Progenitor cell of endocrine pancreas (in vitro differentiated cells): ENCODE measurements around the gene CBL. TPM values are rescaled to one million over a fixed set of nuclear protein-coding genes. Genes with fewer than 3 reads are reported as not detected.
A peak's percentile ranks its signal among the peaks of the same experiment; 100 is the strongest.
"Not testable (repeated sequence)": the region's sequence is repeated elsewhere in the genome, so short reads cannot be mapped to it uniquely, and the experiment has no call there.

Experiments used
- DNase-seq: peaks from one replicate; pipeline ENCODE4 v3.0.0; 2021; ENCODE audit warnings: low spot score; ENCODE audit not compliant: unreplicated experiment
- H3K27ac Mint-ChIP-seq: 2 replicates; pipeline ENCODE4 v1.8.0; 2021; ENCODE audit warnings: mild to moderate bottlenecking, moderate library complexity, mixed read lengths
- H3K27me3 Mint-ChIP-seq: 2 replicates; pipeline ENCODE4 v1.8.0; 2021; ENCODE audit warnings: mixed read lengths
- H3K36me3 Mint-ChIP-seq: 2 replicates; pipeline ENCODE4 v1.8.0; 2022; ENCODE audit warnings: mixed read lengths; ENCODE audit not compliant: insufficient read depth
- H3K4me1 Mint-ChIP-seq: 2 replicates; pipeline ENCODE4 v1.8.0; 2021; ENCODE audit warnings: low read depth, mixed read lengths
- H3K4me3 Mint-ChIP-seq: 2 replicates; pipeline ENCODE4 v1.8.0; 2021; ENCODE audit warnings: low read depth, mild to moderate bottlenecking, moderate library complexity, mixed read lengths
- H3K9me3 Mint-ChIP-seq: 2 replicates; pipeline ENCODE4 v1.8.0; 2021; ENCODE audit warnings: low read depth, mixed read lengths
- total RNA-seq: library from RNA; stranded (reverse); gene quantifications from 2 replicates; pipeline ENCODE4 v1.2.1, GENCODE V29; 2021
- TF ChIP-seq, protein P1 (sequence below): fragments of 200-600 bp; sonication (generic); IDR thresholded peaks from one replicate; pipeline ENCODE4 v1.5.0; 2021; ENCODE audit warnings: antibody characterized with exemption, mild to moderate bottlenecking; ENCODE audit not compliant: unreplicated experiment

CBL gene
- total RNA-seq, 1 donor from 2014 or later = 26.4 TPM

DNA sequence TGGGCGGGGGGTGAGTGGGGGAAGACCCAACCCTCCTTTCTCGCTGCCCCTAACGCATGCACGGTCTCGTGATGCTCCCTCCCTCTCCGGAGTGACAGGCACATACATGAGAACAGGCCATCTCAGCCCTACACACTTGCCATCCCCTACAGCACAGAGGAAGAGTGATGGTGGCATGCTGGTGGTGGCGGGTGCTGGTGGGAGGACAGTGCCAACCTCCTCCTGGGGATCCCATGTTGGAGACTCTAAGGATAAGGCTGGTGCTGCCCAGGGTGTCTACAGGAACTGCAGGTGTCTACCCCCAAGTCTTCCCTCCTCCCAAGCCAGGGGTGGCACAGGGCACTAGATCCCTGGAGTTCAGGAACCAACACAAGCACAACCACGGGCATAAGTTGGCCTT lies 44.3 kb upstream of the CBL start:
- DNase-seq = no peak
- H3K27ac Mint-ChIP-seq = no peak overlapping the region
- H3K27me3 Mint-ChIP-seq = peaks cover 8% of the 10 kb centered on the region
- no peak overlapping the region for H3K4me3 Mint-ChIP-seq
- H3K4me1 Mint-ChIP-seq = no peaks in the 10 kb centered on the region
- TF ChIP-seq, protein P1, sequence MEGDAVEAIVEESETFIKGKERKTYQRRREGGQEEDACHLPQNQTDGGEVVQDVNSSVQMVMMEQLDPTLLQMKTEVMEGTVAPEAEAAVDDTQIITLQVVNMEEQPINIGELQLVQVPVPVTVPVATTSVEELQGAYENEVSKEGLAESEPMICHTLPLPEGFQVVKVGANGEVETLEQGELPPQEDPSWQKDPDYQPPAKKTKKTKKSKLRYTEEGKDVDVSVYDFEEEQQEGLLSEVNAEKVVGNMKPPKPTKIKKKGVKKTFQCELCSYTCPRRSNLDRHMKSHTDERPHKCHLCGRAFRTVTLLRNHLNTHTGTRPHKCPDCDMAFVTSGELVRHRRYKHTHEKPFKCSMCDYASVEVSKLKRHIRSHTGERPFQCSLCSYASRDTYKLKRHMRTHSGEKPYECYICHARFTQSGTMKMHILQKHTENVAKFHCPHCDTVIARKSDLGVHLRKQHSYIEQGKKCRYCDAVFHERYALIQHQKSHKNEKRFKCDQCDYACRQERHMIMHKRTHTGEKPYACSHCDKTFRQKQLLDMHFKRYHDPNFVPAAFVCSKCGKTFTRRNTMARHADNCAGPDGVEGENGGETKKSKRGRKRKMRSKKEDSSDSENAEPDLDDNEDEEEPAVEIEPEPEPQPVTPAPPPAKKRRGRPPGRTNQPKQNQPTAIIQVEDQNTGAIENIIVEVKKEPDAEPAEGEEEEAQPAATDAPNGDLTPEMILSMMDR = no peak
- no peaks in the 10 kb centered on the region for H3K36me3 Mint-ChIP-seq
- H3K9me3 Mint-ChIP-seq = no peaks in the 10 kb centered on the region

DNA sequence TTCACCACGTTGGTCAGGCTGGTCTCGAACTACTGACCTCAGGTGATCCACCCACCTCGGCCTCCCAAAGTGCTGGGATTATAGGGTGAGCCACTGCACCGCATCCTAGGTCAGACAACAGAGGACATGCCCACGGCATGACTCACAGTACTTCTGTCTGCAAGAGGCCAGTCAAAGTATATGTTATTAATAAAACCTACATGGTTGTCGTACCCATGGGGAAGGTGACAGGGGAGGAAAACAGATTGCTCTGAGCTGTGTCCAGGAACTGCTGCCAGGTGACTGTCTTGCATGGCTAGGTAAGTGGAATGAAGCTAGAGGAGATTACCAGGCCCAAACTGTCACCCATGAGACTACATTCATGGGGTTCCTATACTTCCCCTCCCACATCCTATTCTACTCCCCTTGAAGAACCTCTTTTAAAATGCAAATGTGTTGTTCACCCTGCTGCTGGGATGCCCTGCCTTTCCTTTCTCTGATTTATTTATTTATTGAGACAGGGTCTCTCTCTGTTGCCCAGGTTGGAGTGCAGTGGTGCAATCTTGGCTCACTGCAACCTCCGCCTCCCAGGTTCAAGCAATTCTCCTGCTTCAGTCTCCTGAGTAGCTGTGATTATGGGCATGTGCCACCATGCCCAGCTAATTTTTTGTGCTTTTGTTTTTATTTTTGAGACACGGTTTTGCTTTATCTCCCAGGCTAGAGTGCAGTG lies 39.6 kb upstream of the CBL start:
- Mint-ChIP-seq H3K9me3 (no peaks in the 10 kb centered on the region), H3K27ac (no peak overlapping the region), H3K4me3 (no peak overlapping the region), H3K4me1 (peaks cover 3% of the 10 kb centered on the region), H3K27me3 (peaks cover 4% of the 10 kb centered on the region), H3K36me3 (no peaks in the 10 kb centered on the region)
- TF ChIP-seq, protein P1 = no peak
- DNase-seq = no peak

DNA sequence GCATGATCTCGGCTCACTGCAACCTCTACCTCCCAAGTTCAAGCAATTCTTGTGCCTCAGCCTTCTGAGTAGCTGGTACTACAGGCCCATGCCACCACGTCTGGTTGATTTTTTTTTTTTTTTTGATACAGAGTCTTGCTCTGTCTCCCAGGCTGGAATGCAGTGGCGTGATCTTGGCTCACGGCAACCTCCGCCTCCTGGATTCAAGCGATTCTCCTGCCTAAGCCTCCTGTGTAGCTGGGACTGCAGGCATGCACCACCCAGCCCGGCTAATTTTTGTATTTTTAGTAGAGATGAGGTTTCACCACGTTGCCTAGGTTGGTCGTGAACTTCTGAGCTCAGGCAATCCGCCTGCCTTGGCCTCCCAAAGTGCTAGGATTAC lies 39.1 kb upstream of the CBL start:
- not testable (repeated sequence) for DNase-seq, H3K27me3 Mint-ChIP-seq, H3K36me3 Mint-ChIP-seq, H3K27ac Mint-ChIP-seq, H3K4me3 Mint-ChIP-seq, H3K4me1 Mint-ChIP-seq, H3K9me3 Mint-ChIP-seq

DNA sequence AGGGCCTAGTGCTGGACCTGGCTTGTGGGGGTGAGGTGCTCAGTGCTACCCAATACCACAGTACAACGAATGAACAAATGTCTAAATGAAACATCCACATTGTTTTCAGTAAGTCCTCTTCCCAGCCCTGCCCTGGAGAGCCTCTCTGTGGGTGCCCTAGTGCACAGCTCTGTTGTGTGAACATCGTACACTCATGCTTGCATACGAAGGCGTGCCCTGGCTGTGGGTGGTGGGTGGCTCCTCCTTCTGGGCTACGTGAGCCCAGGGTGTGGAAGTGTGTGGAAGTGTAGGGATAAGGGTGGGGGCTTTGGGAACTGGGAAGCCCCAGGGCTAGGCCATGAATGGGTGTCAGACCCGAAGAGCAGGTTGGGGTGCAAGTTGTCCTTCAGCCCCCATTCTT lies 38.2 kb upstream of the CBL start:
- H3K36me3 Mint-ChIP-seq = no peaks in the 10 kb centered on the region
- TF ChIP-seq, protein P1 = no peak
- H3K9me3 Mint-ChIP-seq = no peaks in the 10 kb centered on the region
- no peaks in the 10 kb centered on the region for H3K27me3 Mint-ChIP-seq
- H3K27ac Mint-ChIP-seq = peak overlapping the region; percentile 84
- no peak for DNase-seq
- peaks cover 3% of the 10 kb centered on the region for H3K4me1 Mint-ChIP-seq
- H3K4me3 Mint-ChIP-seq = peak overlapping the region; percentile 61

DNA sequence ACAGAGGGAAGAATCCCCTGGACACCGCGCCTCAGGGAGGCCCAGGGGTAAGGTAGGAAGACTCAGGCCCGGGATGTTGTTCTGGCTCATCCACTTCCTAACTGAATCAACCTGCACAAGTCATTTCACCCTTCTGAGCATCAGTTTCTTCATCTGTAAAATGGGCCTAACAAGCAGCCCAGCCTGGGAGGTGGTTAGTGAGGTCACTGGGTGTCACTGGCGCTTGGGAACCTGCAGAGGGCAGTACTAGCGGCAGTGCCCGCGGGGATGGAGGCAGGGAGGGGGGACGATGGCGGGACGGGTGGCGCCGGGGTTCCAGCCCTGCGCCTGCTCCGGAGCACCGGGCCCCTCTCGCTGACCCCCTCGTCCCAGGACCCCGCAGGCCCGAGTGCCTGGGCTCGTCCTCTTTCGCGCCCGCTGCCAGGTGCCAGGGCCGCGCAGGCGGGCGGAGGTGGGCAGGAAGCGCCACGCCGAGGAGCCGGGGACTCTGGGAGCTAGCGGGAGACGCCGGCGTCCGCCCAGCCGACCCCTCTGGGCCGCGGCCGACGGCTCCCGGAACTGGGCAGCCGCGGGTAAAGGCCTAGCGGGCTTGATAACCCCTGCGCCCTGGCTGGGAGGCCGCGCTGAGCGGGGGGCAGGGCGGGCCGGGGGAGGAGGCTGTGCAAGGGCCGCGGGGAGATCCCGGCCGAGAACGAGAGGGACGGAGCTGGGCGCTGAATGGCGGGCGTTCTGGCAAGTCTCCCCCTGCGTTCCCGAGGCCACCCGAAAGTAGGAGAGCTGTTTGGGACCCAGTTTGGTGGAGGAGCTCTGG lies 37.5 kb upstream of the CBL start, which contains the start of gene NLRX1:
Gene NLRX1 (plus strand): TSS at position 255 of the 811 bp plus-strand sequence. CDS start 2,679 bp downstream, outside the sequence.
- TF ChIP-seq, protein P1 = peak; percentile 74
- peak within 1 kb of the TSS; percentile 78 for H3K4me3 Mint-ChIP-seq
- no peaks in the 10 kb centered on the region for H3K9me3 Mint-ChIP-seq
- DNase-seq = peak; percentile 67
- no peaks in the 10 kb centered on the region for H3K36me3 Mint-ChIP-seq
- no peaks in the 10 kb centered on the region for H3K27me3 Mint-ChIP-seq
- H3K4me1 Mint-ChIP-seq = peaks cover 3% of the 10 kb centered on the region
- peak within 1 kb of the TSS; percentile 96 for H3K27ac Mint-ChIP-seq
